Stomach (tissue), 4 donors: ENCODE data around the gene GSTO1.

Experiments
- CTCF ChIP-seq, 7 experiments: fragments of 450-650 bp in 4 of 7; fragments of 200-600 bp in 3 of 7; sonication (generic) in 3 of 7; IDR thresholded peaks; one replicate each; pipeline ENCODE4 v1.5.1; 2016 to 2019; ENCODE audit warnings: antibody characterized with exemption in 7 of 7, control low read depth in 2 of 7, mild to moderate bottlenecking in 1 of 7
- POLR2A ChIP-seq, 4 donors: fragments of 450-650 bp; IDR thresholded peaks; one replicate each; pipeline ENCODE4 v1.6.1; 2016; ENCODE audit warnings: antibody characterized with exemption in 4 of 4, control low read depth in 2 of 4, mild to moderate bottlenecking in 1 of 4, moderate library complexity in 1 of 4

- TF ChIP-seq CTCF (IDR thresholded peaks at IDR 0.05) = no peak
- no peak for TF ChIP-seq POLR2A (IDR thresholded peaks at IDR 0.05)
Measured at GRCh38 chr10:104297697-104298660, 43.3 kb downstream of the GSTO1 start.
